Measurements from ENCODE around the gene FCN2.

GRCh38 chr9:134868751-134869553, 11.7 kb upstream of the FCN2 start:
- TF ChIP-seq CTCF (IDR thresholded peaks at IDR 0.05 in 2 of 3, conservative IDR thresholded peaks at IDR 0.05 in 1 of 3; ENCODE audit: borderline replicate concordance in 1 of 3, insufficient read depth in 1 of 3, low read depth in 2 of 3, low read length in 2 of 3) = no peak
- no peak for TF ChIP-seq POLR2A (IDR thresholded peaks at IDR 0.05; ENCODE audit: borderline replicate concordance, extremely low read depth, insufficient read depth, insufficient read length)
- no peak for TF ChIP-seq REST (IDR thresholded peaks at IDR 0.05; ENCODE audit: low read depth)
- TF ChIP-seq SIN3A (IDR thresholded peaks at IDR 0.05; ENCODE audit: low read depth) = no peak
